K562 (cell line): ENCODE results near the gene LAGE3. TPM values are rescaled to one million over a fixed set of nuclear protein-coding genes. Genes with fewer than 3 reads are reported as not detected.
A peak's percentile ranks its signal among the peaks of the same experiment; 100 is the strongest.

Source experiments
- ATAC-seq: fragments of 200-7000 bp; cut with Tn5 transposase; 3 replicates; pipeline ENCODE4 v1.9.1; 2020; ENCODE audit warnings: moderate library complexity
- BruUV-seq: library from RNA; stranded (reverse); fragments of 400-500 nt; replicated peaks from 2 replicates; lab custom pipeline; 2021; lab: Mats Ljungman, UMichigan
- CTCF ChIA-PET: fragments of 300-600 bp; formaldehyde crosslinking; extraction: SDS; loops from one replicate; lab custom pipeline; 2021; ENCODE audit warnings: low intra/inter-chr PET ratio; lab: Yijun Ruan, JAX
- POLR2A ChIA-PET: fragments of 300-600, 350-650 bp; sonication (Branson Sonifier 250); formaldehyde crosslinking; extraction: SDS; loops from one replicate; lab custom pipeline; 2021; ENCODE audit warnings: antibody characterized with exemption, inconsistent platforms; lab: Yijun Ruan, JAX
- DNase-seq, 4 experiments: peaks; one replicate each; pipeline versions ENCODE4 v3.0.0 to v3.0.0-alpha.2; 2011 to 2018; ENCODE audit warnings: low spot score in 3 of 4, mixed read lengths in 3 of 4; ENCODE audit errors: extremely low read depth in 1 of 4
- FAIRE-seq: peaks from 2 replicates; lab custom pipeline; 2011; peaks lifted over from hg19 to GRCh38; lab: Jason Lieb, UNC
- H2AFZ ChIP-seq: 2 replicates; pipeline ENCODE4 v1.6.0; 2011; ENCODE audit warnings: low read depth, low read length, control low read depth, inconsistent platforms
- H3K27ac ChIP-seq: fragments of 200-600 bp; 3 replicates; pipeline ENCODE4 v1.8.0; 2011; ENCODE audit warnings: low read depth, mild to moderate bottlenecking, control low read depth, inconsistent platforms, low read length, moderate library complexity, mixed read lengths; ENCODE audit errors: extremely low read depth
- H3K27me3 ChIP-seq, 2 experiments: fragments of 300-600 bp in 1 of 2; 2 replicates in 1 of 2; 3 replicates in 1 of 2; pipeline versions ENCODE4 v1.6.0 to v1.8.0; 2011; ENCODE audit warnings: inconsistent platforms in 2 of 2, low read length in 2 of 2, mild to moderate bottlenecking in 1 of 2, mixed read lengths in 1 of 2, moderate library complexity in 1 of 2; ENCODE audit not compliant: control insufficient read depth in 2 of 2, insufficient read depth in 2 of 2
- H3K36me3 ChIP-seq: fragments of 300-600 bp; 3 replicates; pipeline ENCODE4 v1.8.0; 2011; ENCODE audit warnings: mild to moderate bottlenecking, low read length, inconsistent platforms; ENCODE audit not compliant: control insufficient read depth, insufficient read depth
- H3K4me1 ChIP-seq, 2 experiments: fragments of 200-600 bp in 1 of 2; replicated peaks in 1 of 2; 2 replicates in 1 of 2; 3 replicates in 1 of 2; pipeline versions ENCODE4 v1.5.1 to v1.8.0; 2011; ENCODE audit warnings: inconsistent platforms in 2 of 2, low read length in 2 of 2, mild to moderate bottlenecking in 1 of 2, mixed read lengths in 1 of 2, moderate library complexity in 1 of 2; ENCODE audit not compliant: control insufficient read depth in 2 of 2, insufficient read depth in 2 of 2
- H3K4me2 ChIP-seq: 2 replicates; pipeline ENCODE4 v1.6.1; 2011; ENCODE audit warnings: low read length, control low read depth, inconsistent platforms, mixed read lengths; ENCODE audit not compliant: insufficient read depth
- H3K4me3 ChIP-seq: fragments of 200-600 bp; sonication (generic), shearing (Covaris generic); 2 replicates; pipeline ENCODE4 v1.5.1; 2016; ENCODE audit warnings: control low read depth, inconsistent platforms
- H3K79me2 ChIP-seq: fragments of 200-600 bp; 3 replicates; pipeline ENCODE4 v1.8.0; 2011; ENCODE audit warnings: low read length, inconsistent platforms; ENCODE audit not compliant: control insufficient read depth, insufficient read depth
- H3K9ac ChIP-seq, 2 experiments: 2 replicates each; pipeline versions ENCODE4 v1.6.0 to v1.6.1; 2011; ENCODE audit warnings: low read depth in 2 of 2, low read length in 2 of 2, control low read depth in 1 of 2, inconsistent platforms in 1 of 2, mild to moderate bottlenecking in 1 of 2, mixed read lengths in 1 of 2; ENCODE audit not compliant: insufficient read depth in 1 of 2
- H3K9me1 ChIP-seq: one replicate; pipeline ENCODE4 v1.6.0; 2011; ENCODE audit warnings: inconsistent platforms, mild to moderate bottlenecking, low read length, moderate library complexity; ENCODE audit not compliant: control insufficient read depth, insufficient read depth
- H3K9me3 ChIP-seq: replicated peaks from 2 replicates; pipeline ENCODE4 v1.5.1; 2011; ENCODE audit warnings: low read depth, low read length, inconsistent platforms; ENCODE audit not compliant: control insufficient read depth, insufficient read depth
- H4K20me1 ChIP-seq: replicated peaks from 2 replicates; pipeline ENCODE4 v1.6.1; 2011; ENCODE audit warnings: low read length, inconsistent platforms, mixed read lengths; ENCODE audit not compliant: control insufficient read depth, insufficient read depth
- BHLHE40 ChIP-seq: IDR thresholded peaks from 2 replicates; pipeline ENCODE4 v1.6.1; 2011; ENCODE audit warnings: low read length, improper control_type of control experiment
- CBX8 ChIP-seq: fragments of 200-600 bp; sonication (generic); IDR thresholded peaks from 2 replicates; pipeline ENCODE4 v1.6.1; 2012; ENCODE audit warnings: borderline replicate concordance, mixed run types, low read depth, mild to moderate bottlenecking, moderate library complexity, mixed read lengths, low read length, control low read depth, inconsistent platforms; ENCODE audit not compliant: poor library complexity, severe bottlenecking; ENCODE audit errors: extremely low read depth
- CSDE1 ChIP-seq, 2 experiments: fragments of 450-650 bp; IDR thresholded peaks; 2 replicates each; pipeline ENCODE4 v1.6.1; 2016; ENCODE audit warnings: mild to moderate bottlenecking in 1 of 2
- MTA2 ChIP-seq: fragments of 450-650 bp; IDR thresholded peaks from 2 replicates; pipeline ENCODE4 v1.6.1; 2016; ENCODE audit warnings: low read depth
- NBN ChIP-seq: fragments of 450-650 bp; IDR thresholded peaks from 2 replicates; pipeline ENCODE4 v1.6.1; 2016; ENCODE audit warnings: low read depth, mild to moderate bottlenecking
- PHF8 ChIP-seq: fragments of 200-600 bp; sonication (generic); IDR thresholded peaks from 2 replicates; pipeline ENCODE4 v1.6.1; 2012; ENCODE audit warnings: mixed run types, mild to moderate bottlenecking, inconsistent platforms, low read length, moderate library complexity, borderline replicate concordance
- POLR2H ChIP-seq: IDR thresholded peaks from 2 replicates; pipeline ENCODE4 v1.6.1; 2016; ENCODE audit warnings: missing genetic modification characterization, low read depth, mild to moderate bottlenecking, control low read depth, missing compliant biosample characterization, moderate library complexity
- SIN3B ChIP-seq: fragments of 450-650 bp; IDR thresholded peaks from 2 replicates; pipeline ENCODE4 v1.6.1; 2017; ENCODE audit warnings: low read depth, mild to moderate bottlenecking, moderate library complexity
- SMAD2 ChIP-seq: fragments of 150-350 bp; IDR thresholded peaks from 2 replicates; pipeline ENCODE4 v1.6.1; 2014; ENCODE audit warnings: low read depth, mild to moderate bottlenecking, low read length
- TCFL5 ChIP-seq: fragments of 250-450 bp; sonication (Bioruptor Pico); conservative IDR thresholded peaks from 2 replicates; pipeline ENCODE4 v1.6.1; 2021; ENCODE audit warnings: mild to moderate bottlenecking, moderate library complexity, matching md5 sums
- ZBTB49 ChIP-seq: sonication (generic); formaldehyde crosslinking; IDR thresholded peaks from 2 replicates; pipeline ENCODE4 v1.8.0; 2022; ENCODE audit warnings: missing genetic modification reagents, mild to moderate bottlenecking, borderline replicate concordance
- ZNF146 ChIP-seq: IDR thresholded peaks from one replicate; pipeline ENCODE4 v1.6.1; 2018; ENCODE audit warnings: missing compliant biosample characterization; ENCODE audit not compliant: unreplicated experiment
- ZNF263 ChIP-seq: sonication (generic); formaldehyde crosslinking; IDR thresholded peaks from 2 replicates; pipeline ENCODE4 v1.8.0; 2022; ENCODE audit warnings: mild to moderate bottlenecking, missing genetic modification reagents, borderline replicate concordance
- ZNF398 ChIP-seq: fragments of 250-450 bp; sonication (Bioruptor Pico); IDR thresholded peaks from 2 replicates; pipeline ENCODE4 v1.8.0; 2021; ENCODE audit warnings: moderate library complexity, mild to moderate bottlenecking, inconsistent platforms
- ZNF41 ChIP-seq: fragments of 250-450 bp; sonication (Bioruptor Pico); conservative IDR thresholded peaks from 2 replicates; pipeline ENCODE4 v1.4.0; 2020; ENCODE audit warnings: mild to moderate bottlenecking
- ZNF561 ChIP-seq: fragments of 450-650 bp; formaldehyde crosslinking; conservative IDR thresholded peaks from 2 replicates; pipeline ENCODE4 v1.4.0; 2020; ENCODE audit warnings: mild to moderate bottlenecking, moderate library complexity
- WGBS: fragments of 100-300 bp; shearing (Covaris generic); methylation state at CpG from one replicate; pipeline ENCODE4 v1.1.6; 2016; ENCODE audit warnings: low coverage, mixed read lengths; ENCODE audit not compliant: insufficient coverage; ENCODE audit errors: missing lambda C conversion rate; 5-methylcytosine and 5-hydroxymethylcytosine counted together
- in situ Hi-C: fragments of 300-500 bp; cut with MboI; formaldehyde crosslinking; loops from 4 replicates; pipeline ENCODE4 v1.15.0; 2018; ENCODE audit warnings: inconsistent platforms, mixed read lengths
- intact Hi-C: fragments of 100-400 bp; cut with micrococcal nuclease; formaldehyde crosslinking; loops from 2 replicates; pipeline ENCODE4 v1.14.2; 2022
- polyA plus RNA-seq, 8 experiments: library from polyadenylated mRNA; depleted of rRNA in 4 of 8; stranded (reverse) in 5 of 8; unstranded in 3 of 8; fragments of >200 nt; fragmentation: Nextera tagmentation in 2 of 8; fragmentation: Illumina TruSeq in 1 of 8; extraction: Ambion mirVana in 2 of 8; extraction: Trizol in 1 of 8; gene quantifications; 2 replicates each; pipeline versions ENCODE4 v1.2.1 to v1.2.3, GENCODE V29; 2011 to 2014; ENCODE audit warnings: inconsistent platforms in 1 of 8, missing spikeins in 1 of 8
- total RNA-seq, 7 experiments: library from RNA; depleted of rRNA in 6 of 7; stranded (reverse); fragments of >200 nt in 6 of 7; fragmentation: Illumina TruSeq in 2 of 7; extraction: Trizol in 2 of 7; gene quantifications; 2 replicates each; pipeline versions ENCODE4 v1.2.1 to v1.2.3, GENCODE V29; 2011 to 2021; ENCODE audit warnings: low replicate concordance in 1 of 7

The LAGE3 gene
- total and polyA plus RNA-seq, 9 of the 15 experiments (the other 6 are each of a cell fraction or from before 2014, with no cell fraction given): 28.2 to 125 (median 35.8) TPM

GRCh38 chrX:154428176-154429171, 50.6 kb downstream of the LAGE3 start, which contains the start of gene ATP6AP1:
ATP6AP1 (plus strand) TSS chrX:154428677; CDS start chrX:154428693, 16 bp downstream.
- in situ Hi-C loops: no loop called here
- DNase-seq: peak; percentile 85 to 95 (median 93)
- Histone ChIP-seq H3K9ac (peak within 1 kb of the TSS; percentile 69 to 95), H3K9me3 (no peaks in the 10 kb centered on the region), H3K9me1 (no peaks in the 10 kb centered on the region), H4K20me1 (no peaks in the 10 kb centered on the region), H3K79me2 (peaks cover 35% of the 10 kb centered on the region), H2AFZ (peak within 1 kb of the TSS; percentile 71), H3K4me2 (peak within 1 kb of the TSS; percentile 90), H3K4me3 (peak within 1 kb of the TSS; percentile 79), H3K27ac (peak within 1 kb of the TSS; percentile 66), H3K36me3 (peaks cover 31% of the 10 kb centered on the region; the same call in 2 of the 3 replicates), H3K4me1 (peaks cover 27 to 51% of the 10 kb centered on the region in 2 experiments; a peak in 4 of 5 replicates), H3K27me3 (no peaks in the 10 kb centered on the region)
- intact Hi-C loops: loop anchor here (5.0 kb wide), 2 partner anchors 49 to 99 kb away; partner anchors contain the start of gene LAGE3
- ATAC-seq: peak; percentile 97
- ChIA-PET CTCF (no interaction called here), POLR2A (interaction anchor here (0.6 to 2.1 kb wide), 6 partner anchors 13 to 458 kb away, joined by 3 to 26 read pairs (median 4); partner anchors contain the start of gene RPL10)
- WGBS: 5% methylated on average over 58 of the region's 87 CpGs
- BruUV-seq: no TSS peak
- peak; percentile 89 for FAIRE-seq
- TF ChIP-seq ZNF146 (CRISPR knock-in tag): no peak
- TF ChIP-seq ZNF41 (CRISPR knock-in tag): no peak
- peak; percentile 66; the same call in 1 of the 2 replicates for TF ChIP-seq PHF8
- no peak for TF ChIP-seq MTA2
- TF ChIP-seq ZNF398 (CRISPR knock-in tag): no peak
- no peak for TF ChIP-seq CSDE1 (IDR thresholded peaks at IDR 0.05)
- no peak for TF ChIP-seq ZNF561 (CRISPR knock-in tag)
- no peak for TF ChIP-seq POLR2H (tag)
- TF ChIP-seq SMAD2: no peak
- TF ChIP-seq NBN: 0 out of 2 replicates have a peak, but pooled peaks have one; percentile 63
- TF ChIP-seq BHLHE40: peak; percentile 85
- TF ChIP-seq CBX8: no peak
- TF ChIP-seq ZBTB49 (CRISPR knock-in tag): no peak
- TF ChIP-seq TCFL5: no peak
- TF ChIP-seq ZNF263: no peak; the same call in 1 of the 2 replicates
- TF ChIP-seq SIN3B: peak; percentile 63; the same call in 1 of the 2 replicates
